HG03354 (cell line): ENCODE results near the gene MAOB.
"Not testable (repeated sequence)": the region's sequence is repeated elsewhere in the genome, so short reads cannot be mapped to it uniquely, and the experiment has no call there.

Experiments
- ATAC-seq: cut with Tn5 transposase; IDR thresholded peaks from one replicate; pipeline ENCODE4 v1.9.1; 2021; ENCODE audit warnings: mild to moderate bottlenecking; ENCODE audit not compliant: unreplicated experiment, poor library complexity, severe bottlenecking

Gene MAOB

DNA sequence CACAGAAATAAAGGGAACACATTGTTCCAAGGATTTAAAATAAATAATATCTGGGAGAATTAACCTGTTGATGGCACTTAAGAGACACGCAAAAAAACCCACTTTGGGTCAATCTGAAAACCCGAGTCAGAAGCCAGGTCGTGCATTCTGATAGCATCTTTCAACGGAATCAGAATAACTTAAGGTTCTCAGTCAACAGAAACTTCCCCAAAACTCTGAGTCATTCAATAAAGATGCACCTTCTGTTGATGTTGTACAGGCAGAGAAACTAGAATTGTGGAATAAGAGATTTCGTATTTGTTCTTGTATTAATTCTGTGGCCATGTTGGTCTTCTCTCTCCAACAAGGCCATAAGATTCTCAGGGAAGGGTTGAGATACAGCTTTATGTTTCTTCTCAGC lies 78.2 kb downstream of the MAOB start:
- no peak for ATAC-seq

GRCh38 chrX:43785930-43786591 lies 96.2 kb downstream of the MAOB start:
- ATAC-seq, result no peak

DNA sequence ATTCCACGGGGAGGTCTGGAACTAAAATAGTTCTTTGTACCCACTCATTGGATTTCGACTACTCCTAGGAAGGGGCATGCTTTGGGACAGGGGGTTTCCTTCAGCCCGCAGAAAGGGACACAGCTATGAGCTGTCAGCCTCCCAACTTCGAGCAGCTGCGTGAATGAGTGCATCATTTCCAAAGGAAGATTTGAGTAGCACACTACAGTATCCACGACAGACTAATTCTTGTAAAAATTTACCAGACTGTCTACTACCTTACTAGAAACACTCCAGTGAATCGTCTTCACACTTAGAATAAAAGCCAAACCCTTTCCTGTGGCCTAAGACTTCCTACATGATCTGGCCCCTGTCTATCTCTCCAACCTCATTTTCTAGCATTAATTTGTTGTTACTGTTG lies 124.2 kb downstream of the MAOB start:
- no peak for ATAC-seq

- ATAC-seq, result no peak
Measured at GRCh38 chrX:43756076-43756475, 126.2 kb downstream of the MAOB start.

DNA sequence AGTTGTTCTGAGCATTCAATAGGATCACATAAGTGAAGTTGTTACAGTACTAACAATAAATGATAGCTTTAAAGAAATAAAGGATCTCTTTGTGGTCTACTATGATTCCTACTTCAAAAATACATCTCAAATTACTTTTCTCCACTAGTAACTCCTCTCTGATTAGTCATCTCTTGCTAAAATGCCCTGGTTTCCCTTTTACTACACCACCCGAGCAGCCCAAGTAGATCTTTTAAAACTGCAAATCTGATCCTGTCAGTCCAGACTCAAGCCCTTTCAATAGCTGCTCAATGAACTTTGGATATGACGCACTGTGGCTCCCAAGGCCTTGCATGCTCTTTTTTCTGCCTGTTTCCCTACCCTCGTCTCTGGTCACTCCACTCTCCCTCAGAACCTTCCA lies 128.6 kb downstream of the MAOB start:
- ATAC-seq, result no peak

DNA sequence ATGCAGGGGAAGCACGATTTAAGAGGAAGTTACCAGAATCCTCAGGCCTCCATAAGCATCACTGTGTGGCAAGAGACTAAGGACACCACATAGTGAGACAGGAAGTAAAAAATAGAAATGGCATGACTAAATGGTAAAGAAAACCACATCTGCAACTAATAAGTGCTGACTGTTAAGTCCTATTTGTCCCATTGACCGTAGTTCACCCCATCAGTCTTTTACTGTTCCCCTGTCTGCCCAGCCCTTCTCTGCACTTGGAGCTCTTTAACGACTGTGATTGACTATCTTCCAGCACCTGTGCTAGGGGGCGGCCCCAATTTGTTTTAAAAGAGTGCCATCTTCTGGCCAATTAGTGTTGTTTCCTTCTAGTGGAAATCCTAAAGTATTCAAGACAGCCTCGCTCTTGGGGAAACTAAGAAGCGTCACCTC lies 132.0 kb downstream of the MAOB start:
- peak; percentile 91 for ATAC-seq

DNA sequence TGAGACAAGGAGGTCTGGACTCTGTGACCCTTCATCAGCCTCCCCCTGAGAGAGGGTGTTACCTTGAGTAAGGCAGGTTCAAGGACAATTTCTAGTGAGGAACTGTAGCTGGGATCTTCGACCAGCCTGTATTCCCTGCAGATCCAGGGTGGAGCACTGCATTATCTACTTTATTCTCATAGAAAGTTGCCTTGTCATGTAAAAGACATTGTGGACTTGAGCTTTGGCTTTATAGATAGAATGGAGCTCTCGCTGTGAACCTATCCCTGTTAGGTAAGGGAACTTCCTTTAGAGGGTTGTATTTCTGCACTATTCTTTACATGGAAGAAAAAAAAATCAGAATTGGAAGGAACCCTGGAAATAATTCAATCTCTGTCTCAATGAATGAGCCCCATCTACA lies 134.8 kb downstream of the MAOB start:
- no peak for ATAC-seq

- no peak for ATAC-seq
Measured at GRCh38 chrX:43745938-43746721, 136.1 kb downstream of the MAOB start.

DNA sequence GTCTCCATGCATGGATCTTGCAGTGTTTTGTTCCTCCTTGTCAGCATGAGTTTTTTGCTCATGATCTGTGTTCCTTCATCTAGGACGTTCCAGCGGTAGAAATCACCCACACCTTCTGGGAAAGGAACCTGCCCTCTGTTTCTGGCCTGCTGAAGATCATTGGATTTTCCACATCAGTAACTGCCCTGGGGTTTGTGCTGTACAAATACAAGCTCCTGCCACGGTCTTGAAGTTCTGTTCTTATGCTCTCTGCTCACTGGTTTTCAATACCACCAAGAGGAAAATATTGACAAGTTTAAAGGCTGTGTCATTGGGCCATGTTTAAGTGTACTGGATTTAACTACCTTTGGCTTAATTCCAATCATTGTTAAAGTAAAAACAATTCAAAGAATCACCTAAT lies 138.0 kb downstream of the MAOB start:
- ATAC-seq, result no peak

- no peak for ATAC-seq
Measured at GRCh38 chrX:43743100-43743822, 139.0 kb downstream of the MAOB start.

GRCh38 chrX:43741843-43742573 lies 140.2 kb downstream of the MAOB start:
- no peak for ATAC-seq

GRCh38 chrX:43735957-43736356 lies 146.3 kb downstream of the MAOB start:
- no peak for ATAC-seq

DNA sequence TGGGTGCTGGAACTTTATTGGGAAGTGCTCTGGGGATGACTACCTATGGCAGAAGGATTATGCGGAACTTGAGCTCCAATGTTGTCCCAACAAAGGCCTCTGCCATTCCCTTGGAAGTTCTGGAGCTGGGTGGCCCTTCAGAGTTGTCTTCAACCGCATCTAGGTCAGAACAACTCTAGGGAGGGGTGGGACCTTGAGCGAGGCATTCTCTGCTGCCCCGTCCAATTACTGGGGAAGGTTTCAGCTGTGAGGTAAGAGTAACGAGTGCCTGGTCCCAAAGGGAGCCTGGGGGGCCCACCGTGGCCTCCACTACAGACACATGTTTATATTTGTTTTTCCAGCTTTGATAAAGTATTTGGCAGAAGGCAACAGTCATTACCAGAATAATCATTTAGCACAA lies 146.7 kb downstream of the MAOB start:
- no peak for ATAC-seq

DNA sequence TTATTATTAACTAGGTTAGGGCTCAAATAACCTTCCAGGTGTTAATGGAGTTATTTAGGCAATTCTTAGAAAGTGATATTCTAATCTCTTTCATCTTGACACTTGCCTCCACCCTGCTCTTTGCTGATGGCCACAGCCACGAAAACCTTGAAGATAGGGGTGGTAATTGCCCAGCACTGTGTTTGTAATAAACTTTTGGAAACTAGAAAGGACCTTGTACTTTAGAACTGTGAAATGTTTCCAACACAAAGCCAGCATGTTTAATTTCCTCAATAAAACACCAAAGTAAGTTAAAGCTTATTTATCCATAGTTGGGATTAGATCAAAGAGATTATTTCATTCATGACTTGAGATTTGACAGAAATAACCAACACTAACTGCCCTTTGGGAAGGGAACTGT lies 147.8 kb downstream of the MAOB start:
- ATAC-seq, result no peak

DNA sequence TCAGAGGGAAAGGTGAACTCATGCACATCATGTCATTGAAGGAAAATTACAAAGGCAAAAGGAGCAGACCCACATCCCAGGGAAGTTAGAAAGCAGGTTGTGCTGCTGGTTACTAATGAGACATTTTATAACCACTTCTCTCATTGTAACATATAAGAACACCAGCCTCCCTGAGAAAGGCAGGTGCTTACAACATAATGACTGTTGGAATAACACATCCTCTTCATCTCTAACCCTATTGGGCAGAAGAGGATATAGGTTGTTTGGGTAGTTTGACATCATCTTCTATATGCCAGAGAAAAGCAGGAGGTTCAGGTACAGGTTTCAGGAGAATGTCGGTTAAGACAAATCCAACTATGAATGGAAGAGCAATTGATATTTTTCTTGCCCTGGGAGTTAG lies 148.6 kb downstream of the MAOB start:
- no peak for ATAC-seq

DNA sequence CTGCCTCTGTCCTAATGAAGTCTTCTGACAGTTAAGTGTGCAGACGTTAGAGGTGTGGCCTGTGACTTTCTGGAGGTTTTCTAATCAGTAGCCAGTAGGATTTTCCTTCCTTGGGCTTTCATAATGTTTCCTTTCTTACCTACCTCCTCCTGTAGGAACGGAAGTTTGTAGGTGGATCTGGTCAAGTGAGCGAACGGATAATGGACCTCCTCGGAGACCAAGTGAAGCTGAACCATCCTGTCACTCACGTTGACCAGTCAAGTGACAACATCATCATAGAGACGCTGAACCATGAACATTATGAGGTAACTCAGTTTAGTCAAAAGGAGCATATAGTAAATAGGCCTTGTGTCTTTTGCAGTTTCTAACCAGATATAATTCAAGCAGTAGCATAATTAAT lies 151.2 kb downstream of the MAOB start:
- ATAC-seq, result no peak

DNA sequence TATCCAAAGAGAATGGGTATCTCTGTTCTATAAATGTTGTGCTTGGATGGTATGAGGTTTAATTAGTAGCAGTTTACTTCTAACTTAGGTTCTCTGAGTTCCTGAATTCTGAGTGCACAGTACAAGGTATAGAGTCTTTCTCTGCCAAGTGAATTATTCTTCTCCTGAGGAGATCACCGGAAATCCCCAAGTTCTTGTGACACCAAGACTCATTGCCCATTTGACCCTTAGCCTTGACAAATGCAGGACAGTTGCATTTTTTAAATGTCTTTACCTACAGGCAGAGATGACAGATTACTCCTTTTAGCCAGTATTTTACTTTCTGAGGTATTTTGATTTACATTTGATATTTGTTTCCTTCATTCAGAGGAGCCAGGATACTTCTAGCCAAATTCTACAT lies 153.3 kb downstream of the MAOB start:
- ATAC-seq, result no peak

- no peak for ATAC-seq
Measured at GRCh38 chrX:43728002-43728401, 154.2 kb downstream of the MAOB start.

DNA sequence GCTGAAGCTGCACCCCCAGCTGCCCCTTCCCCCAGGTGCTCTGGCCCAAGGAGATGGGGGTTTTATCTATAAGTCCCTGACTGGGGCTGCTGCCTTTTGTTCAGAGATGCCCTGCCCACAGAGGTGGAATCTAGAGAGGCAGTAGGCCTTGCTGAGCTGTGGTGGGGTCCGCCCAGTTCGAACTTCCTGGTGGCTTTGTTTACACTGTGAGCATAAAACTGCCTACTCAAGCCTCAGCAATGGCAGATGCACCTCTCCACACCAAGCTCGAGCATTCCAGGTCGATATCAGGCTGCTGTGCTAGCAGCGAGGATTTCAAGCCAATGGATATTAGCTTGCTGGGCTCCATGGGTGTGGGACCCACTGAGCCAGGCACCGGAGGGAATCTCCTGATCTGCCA lies 155.0 kb downstream of the MAOB start:
- not testable (repeated sequence) for ATAC-seq

GRCh38 chrX:43725227-43725626 lies 157.0 kb downstream of the MAOB start:
- ATAC-seq, result not testable (repeated sequence)
